ENCODE measurements around the gene ALAD. TPM values are rescaled to one million over a fixed set of nuclear protein-coding genes. Genes with fewer than 3 reads are reported as not detected.
A peak's percentile ranks its signal among the peaks of the same experiment; 100 is the strongest.

Gene ALAD
- total and polyA plus RNA-seq, 2 of the 13 experiments (the other 11 are each of a cell fraction or from before 2014, with no cell fraction given), result 21.8 to 30.1 TPM

GRCh38 chr9:113340011-113340699, 60.9 kb downstream of the ALAD start, which contains the start of gene WDR31 (continued):
- TF ChIP-seq PRDM15 (CRISPR knock-in tag; IDR thresholded peaks at IDR 0.05) (peak; percentile 55; the same call in 1 of the 2 replicates), ZNF580 (CRISPR knock-in tag; IDR thresholded peaks at IDR 0.05; ENCODE audit: borderline replicate concordance, low read depth) (peak; percentile 59; the same call in 1 of the 2 replicates), RFX3 (CRISPR knock-in tag; IDR thresholded peaks at IDR 0.05) (peak; percentile 95), HNRNPLL (IDR thresholded peaks at IDR 0.05; ENCODE audit: low read depth, low read length, poor library complexity, severe bottlenecking) (peak; percentile 84), ZNF678 (CRISPR knock-in tag; IDR thresholded peaks at IDR 0.05) (no peak), ZNF782 (CRISPR knock-in tag; IDR thresholded peaks at IDR 0.05; ENCODE audit: borderline replicate concordance) (peak; percentile 68; the same call in 1 of the 2 replicates), ZFP36L1 (CRISPR knock-in tag; IDR thresholded peaks at IDR 0.05) (peak; percentile 85; the same call in 1 of the 2 replicates), SMARCC2 (IDR thresholded peaks at IDR 0.05) (no peak), ZNF343 (CRISPR knock-in tag; IDR thresholded peaks at IDR 0.05) (0 out of 2 replicates have a peak, but pooled peaks have one; percentile 77), NRL (CRISPR knock-in tag; IDR thresholded peaks at IDR 0.05; ENCODE audit: borderline replicate concordance) (peak; percentile 33; the same call in 1 of the 2 replicates), CREB3 (CRISPR knock-in tag; IDR thresholded peaks at IDR 0.05) (0 out of 2 replicates have a peak, but pooled peaks have one; percentile 31), ZBTB33 (CRISPR knock-in tag; IDR thresholded peaks at IDR 0.05) (peak; percentile 33; the same call in 1 of the 2 replicates), ZNF354B (CRISPR knock-in tag; IDR thresholded peaks at IDR 0.05) (no peak), ZNF230 (CRISPR knock-in tag; IDR thresholded peaks at IDR 0.05) (peak; percentile 69), MBD4 (IDR thresholded peaks at IDR 0.05; ENCODE audit: borderline replicate concordance, low read length) (no peak), MIER3 (CRISPR knock-in tag; IDR thresholded peaks at IDR 0.05; ENCODE audit: borderline replicate concordance) (peak; percentile 82; the same call in 1 of the 2 replicates), ZNF703 (CRISPR knock-in tag; IDR thresholded peaks at IDR 0.05; ENCODE audit: borderline replicate concordance) (no peak), SMAD1 (CRISPR knock-in tag; IDR thresholded peaks at IDR 0.05; ENCODE audit: borderline replicate concordance, low read depth) (peak; percentile 41; the same call in 1 of the 2 replicates), PPARG (CRISPR knock-in tag; conservative IDR thresholded peaks at IDR 0.05) (no peak; the same call in 1 of the 2 replicates), PCBP2 (optimal IDR thresholded peaks at IDR 0.05; ENCODE audit: low read depth, low read length, poor library complexity, severe bottlenecking) (no peak)

Measured in HepG2 (cell line).